ENCODE results near the gene MYO1E.

MYO1E gene

DNA sequence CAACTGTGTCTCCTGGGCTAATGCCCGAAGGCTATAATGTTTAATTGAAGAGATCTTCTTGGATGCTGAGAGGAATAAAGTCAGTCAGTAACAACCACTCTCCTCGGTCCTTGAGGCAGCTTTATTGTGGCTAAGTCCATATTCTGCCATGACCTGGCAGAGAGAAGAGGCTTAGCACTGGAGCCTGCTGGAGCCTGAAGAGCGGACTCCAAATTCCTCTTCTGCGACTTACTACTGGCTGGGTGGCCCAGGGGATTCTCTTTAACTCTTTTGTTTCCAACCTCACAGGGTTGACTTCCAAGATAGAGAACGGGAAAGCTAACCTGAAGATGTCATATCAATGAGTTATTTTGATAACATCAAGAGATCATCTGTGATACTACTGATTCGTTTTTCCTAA, 71.1 kb downstream of the MYO1E start:
- TF ChIP-seq POLR2AphosphoS5 (IDR thresholded peaks at IDR 0.05; ENCODE audit: low read depth, low read length), result no peak
- no peak for TF ChIP-seq PAX5 (IDR thresholded peaks at IDR 0.05; ENCODE audit: insufficient read depth, low read length, severe bottlenecking)
- no peak for TF ChIP-seq POU2F2 (IDR thresholded peaks at IDR 0.05; ENCODE audit: low read depth, low read length)
- TF ChIP-seq SPI1 (IDR thresholded peaks at IDR 0.05; ENCODE audit: low read depth, low read length), result no peak
- TF ChIP-seq POLR2A (IDR thresholded peaks at IDR 0.05; ENCODE audit: low read depth, low read length), result no peak
- no peak for TF ChIP-seq TAF1 (IDR thresholded peaks at IDR 0.05; ENCODE audit: low read depth, low read length)
- no peak for DNase-seq (ENCODE audit: insufficient read length, low spot score)
- FAIRE-seq, result no peak

- DNase-seq (ENCODE audit: insufficient read length, low spot score), result no peak
- no peak for FAIRE-seq
- TF ChIP-seq SPI1 (IDR thresholded peaks at IDR 0.05; ENCODE audit: low read depth, low read length), result no peak
- TF ChIP-seq POU2F2 (IDR thresholded peaks at IDR 0.05; ENCODE audit: low read depth, low read length), result no peak
- no peak; the same call in 1 of the 2 replicates for TF ChIP-seq POLR2AphosphoS5 (IDR thresholded peaks at IDR 0.05; ENCODE audit: low read depth, low read length)
- no peak for TF ChIP-seq POLR2A (IDR thresholded peaks at IDR 0.05; ENCODE audit: low read depth, low read length)
- TF ChIP-seq PAX5 (IDR thresholded peaks at IDR 0.05; ENCODE audit: insufficient read depth, low read length, severe bottlenecking), result no peak
- TF ChIP-seq TAF1 (IDR thresholded peaks at IDR 0.05; ENCODE audit: low read depth, low read length), result no peak
Observed at GRCh38 chr15:59300618-59301139, 72.0 kb downstream of the MYO1E start.

DNA sequence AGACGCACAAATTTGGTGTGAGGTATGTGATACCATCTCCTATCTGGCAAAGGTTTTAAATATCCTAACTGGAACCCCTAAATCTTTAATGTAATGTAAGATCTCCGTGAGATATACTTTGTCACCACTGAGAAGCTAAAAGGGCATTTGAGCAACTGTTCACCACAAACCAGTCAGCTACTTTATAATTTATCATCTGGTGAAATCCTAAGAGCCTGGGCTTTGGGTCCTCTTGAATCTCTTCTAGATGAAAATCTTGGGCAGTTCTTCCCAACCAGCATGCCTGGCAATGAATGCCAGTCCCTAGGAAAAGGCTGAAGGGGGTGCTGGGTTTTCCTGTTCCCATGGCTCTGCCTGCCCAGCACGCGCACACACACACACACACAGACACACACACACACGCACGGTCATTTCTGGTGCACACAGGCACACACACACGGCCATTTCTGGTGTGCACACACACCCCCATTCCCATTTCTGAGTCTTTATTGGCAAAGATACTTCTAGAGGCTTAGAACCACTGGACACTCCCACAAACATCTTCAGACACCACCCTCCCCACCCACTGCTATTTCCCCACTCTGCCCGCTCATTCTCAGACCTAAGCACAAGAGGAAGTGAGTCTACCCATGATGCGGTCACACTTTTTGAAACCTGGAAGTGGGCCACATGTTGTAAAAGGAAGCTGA, 72.6 kb downstream of the MYO1E start:
- peak; percentile 90 for FAIRE-seq
- TF ChIP-seq POLR2AphosphoS5 (IDR thresholded peaks at IDR 0.05; ENCODE audit: low read depth, low read length) (peak; percentile 44; the same call in 1 of the 2 replicates), POU2F2 (IDR thresholded peaks at IDR 0.05; ENCODE audit: low read depth, low read length) (peak; percentile 9; the same call in 1 of the 2 replicates), SPI1 (IDR thresholded peaks at IDR 0.05; ENCODE audit: low read depth, low read length) (peak; percentile 98), POLR2A (IDR thresholded peaks at IDR 0.05; ENCODE audit: low read depth, low read length) (no peak), PAX5 (IDR thresholded peaks at IDR 0.05; ENCODE audit: insufficient read depth, low read length, severe bottlenecking) (no peak)
- DNase-seq (ENCODE audit: insufficient read length, low spot score), result peak; percentile 26

- DNase-seq (ENCODE audit: insufficient read length, low spot score), result no peak
- no peak for FAIRE-seq
- no peak for TF ChIP-seq POLR2AphosphoS5 (IDR thresholded peaks at IDR 0.05; ENCODE audit: low read depth, low read length)
- no peak for TF ChIP-seq POLR2A (IDR thresholded peaks at IDR 0.05; ENCODE audit: low read depth, low read length)
- no peak for TF ChIP-seq SPI1 (IDR thresholded peaks at IDR 0.05; ENCODE audit: low read depth, low read length)
Observed at GRCh38 chr15:59298854-59299250, 73.8 kb downstream of the MYO1E start.

DNA sequence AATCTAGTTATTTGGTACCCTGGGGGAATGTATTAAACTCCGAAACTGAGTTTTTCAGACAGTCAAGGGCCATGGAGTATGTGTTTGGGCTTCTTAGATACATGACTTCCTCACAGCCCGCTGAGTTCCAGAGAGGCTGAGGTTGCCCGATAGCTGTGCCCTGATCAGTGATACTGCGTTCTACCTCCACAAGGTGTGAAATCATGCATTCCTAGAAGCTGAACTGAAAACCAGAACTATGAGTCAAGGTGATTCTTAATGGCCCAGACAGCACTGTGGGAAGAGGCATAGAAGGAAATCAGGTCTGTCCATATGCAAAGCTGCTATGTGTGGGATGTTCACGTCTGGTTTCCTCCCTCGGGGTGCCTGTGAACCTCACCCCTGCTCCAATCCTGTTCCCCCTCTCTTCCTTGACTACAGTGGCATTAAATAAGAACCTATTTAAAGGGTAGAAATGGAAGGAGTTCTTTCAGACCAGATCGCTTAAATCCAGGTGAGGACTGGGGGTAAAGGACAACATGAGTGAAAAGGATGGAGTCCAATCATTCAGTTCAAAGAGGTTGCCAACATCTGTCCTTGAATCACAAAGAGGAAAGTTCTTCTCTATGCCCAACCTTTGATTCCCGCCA, 74.3 kb downstream of the MYO1E start:
- DNase-seq (ENCODE audit: insufficient read length, low spot score) (peak; percentile 28), FAIRE-seq (peak; percentile 86)
- TF ChIP-seq SPI1 (IDR thresholded peaks at IDR 0.05; ENCODE audit: low read depth, low read length) (peak; percentile 67), POU2F2 (IDR thresholded peaks at IDR 0.05; ENCODE audit: low read depth, low read length) (peak; percentile 99), POLR2AphosphoS5 (IDR thresholded peaks at IDR 0.05; ENCODE audit: low read depth, low read length) (no peak), PAX5 (IDR thresholded peaks at IDR 0.05; ENCODE audit: insufficient read depth, low read length, severe bottlenecking) (peak; percentile 49)

- TF ChIP-seq POLR2AphosphoS5 (IDR thresholded peaks at IDR 0.05; ENCODE audit: low read depth, low read length) (no peak), PAX5 (IDR thresholded peaks at IDR 0.05; ENCODE audit: insufficient read depth, low read length, severe bottlenecking) (no peak), POU2F2 (IDR thresholded peaks at IDR 0.05; ENCODE audit: low read depth, low read length) (no peak), POLR2A (IDR thresholded peaks at IDR 0.05; ENCODE audit: low read depth, low read length) (no peak), TAF1 (IDR thresholded peaks at IDR 0.05; ENCODE audit: low read depth, low read length) (no peak), SPI1 (IDR thresholded peaks at IDR 0.05; ENCODE audit: low read depth, low read length) (no peak)
- FAIRE-seq (no peak), DNase-seq (ENCODE audit: insufficient read length, low spot score) (no peak)
Observed at GRCh38 chr15:59296181-59296617, 76.5 kb downstream of the MYO1E start.

DNA sequence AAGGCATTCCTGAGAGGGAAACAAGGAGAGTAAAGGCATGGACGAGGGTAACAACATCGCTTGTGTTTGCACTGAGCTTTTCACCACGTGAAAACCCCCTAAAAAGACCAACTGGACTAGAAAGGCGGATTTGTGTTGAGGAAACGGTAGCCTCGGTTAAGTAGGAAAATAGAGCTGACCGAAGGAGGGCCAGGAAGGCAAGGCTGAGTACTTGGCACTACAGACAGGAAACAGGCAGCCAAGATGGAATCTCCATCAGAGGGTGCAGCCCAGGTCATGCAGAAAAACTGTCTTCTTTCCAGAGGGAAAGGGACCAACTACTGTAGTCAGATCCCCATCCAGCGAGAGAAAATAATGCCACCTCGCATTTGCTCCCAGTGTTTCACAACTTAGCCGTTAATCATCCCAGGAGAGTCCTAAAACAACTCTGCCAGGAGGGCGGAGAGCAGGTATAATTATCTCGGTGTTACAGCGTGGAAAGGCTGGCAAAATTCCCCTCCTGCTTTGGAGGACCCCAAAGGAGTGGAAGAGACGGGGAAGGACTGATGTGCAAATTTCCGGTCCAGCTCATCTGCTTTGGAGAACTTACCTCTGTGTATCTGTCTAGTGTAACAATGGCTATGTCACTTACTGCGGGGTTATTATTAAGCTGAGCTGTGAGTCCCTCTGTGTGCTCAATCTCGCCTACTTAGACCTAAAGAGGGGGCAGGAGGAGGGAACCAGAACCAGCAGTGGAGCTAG, 77.2 kb downstream of the MYO1E start:
- no peak for DNase-seq (ENCODE audit: insufficient read length, low spot score)
- FAIRE-seq, result no peak
- TF ChIP-seq TAF1 (IDR thresholded peaks at IDR 0.05; ENCODE audit: low read depth, low read length) (no peak), SPI1 (IDR thresholded peaks at IDR 0.05; ENCODE audit: low read depth, low read length) (no peak), POLR2A (IDR thresholded peaks at IDR 0.05; ENCODE audit: low read depth, low read length) (no peak), POU2F2 (IDR thresholded peaks at IDR 0.05; ENCODE audit: low read depth, low read length) (no peak), PAX5 (IDR thresholded peaks at IDR 0.05; ENCODE audit: insufficient read depth, low read length, severe bottlenecking) (no peak)

DNA sequence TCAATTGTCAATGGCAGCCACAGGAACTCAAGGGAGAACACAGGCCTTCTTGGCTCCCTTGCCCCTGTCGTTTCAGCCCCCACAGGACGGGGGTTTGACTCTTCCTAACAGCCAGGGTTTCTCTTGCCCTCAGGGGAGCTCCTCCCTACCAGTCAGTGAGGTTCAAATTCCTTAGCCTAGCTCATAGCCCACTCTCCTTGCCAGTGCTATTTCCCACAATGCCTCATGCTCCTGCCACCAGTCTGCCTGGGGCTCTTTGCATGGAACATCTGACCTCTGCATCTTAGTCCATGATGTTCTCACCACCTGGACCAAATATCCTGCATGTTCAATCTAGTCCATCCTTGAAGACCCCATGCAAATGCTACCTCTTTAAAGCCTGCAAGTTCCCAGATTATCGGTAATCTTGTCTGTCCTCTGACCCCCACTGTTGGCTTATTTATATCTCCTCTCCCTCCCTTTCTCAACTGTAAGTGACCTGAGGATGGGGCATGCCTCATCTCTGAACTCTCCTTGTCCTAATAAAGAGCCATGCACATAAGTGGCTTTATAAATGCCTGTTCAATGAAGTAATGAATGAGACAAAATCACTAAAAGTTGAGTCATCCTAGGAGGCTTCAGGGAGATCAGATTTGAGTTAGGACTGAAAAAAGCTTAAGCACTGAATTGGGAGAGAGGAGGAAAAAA, 78.0 kb downstream of the MYO1E start:
- DNase-seq (ENCODE audit: insufficient read length, low spot score) (no peak), FAIRE-seq (no peak)
- TF ChIP-seq POU2F2 (IDR thresholded peaks at IDR 0.05; ENCODE audit: low read depth, low read length) (no peak), SPI1 (IDR thresholded peaks at IDR 0.05; ENCODE audit: low read depth, low read length) (no peak), TAF1 (IDR thresholded peaks at IDR 0.05; ENCODE audit: low read depth, low read length) (no peak), PAX5 (IDR thresholded peaks at IDR 0.05; ENCODE audit: insufficient read depth, low read length, severe bottlenecking) (no peak), POLR2A (IDR thresholded peaks at IDR 0.05; ENCODE audit: low read depth, low read length) (no peak; the same call in 1 of the 2 replicates), POLR2AphosphoS5 (IDR thresholded peaks at IDR 0.05; ENCODE audit: low read depth, low read length) (no peak)
